ENCODE data around the gene ATP6V0A1. TPM values are rescaled to one million over a fixed set of nuclear protein-coding genes. Genes with fewer than 3 reads are reported as not detected.

ATP6V0A1 gene
- total RNA-seq, 4 donors from 2014 or later: 102 to 194 (median 142) TPM

DNA sequence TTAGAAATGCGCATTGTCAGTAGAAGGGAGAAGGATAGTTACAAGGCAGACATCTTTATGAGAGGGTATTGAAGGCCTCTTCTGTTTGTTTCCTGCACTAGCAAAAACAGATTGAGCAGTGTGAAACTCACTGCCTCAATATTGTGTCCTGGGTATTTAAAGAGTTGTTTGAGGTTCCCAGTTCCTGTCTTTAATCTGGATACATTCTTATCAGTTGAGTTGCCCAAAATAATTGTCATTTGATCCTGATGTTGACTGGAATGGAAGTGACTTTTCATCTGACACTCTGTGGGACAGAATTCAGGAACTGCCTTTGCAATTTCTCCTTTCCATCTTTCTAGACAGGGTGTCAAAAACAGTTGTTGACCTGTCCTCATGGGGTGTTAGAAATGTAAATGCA is 1.7 kb downstream of the ATP6V0A1 start:
- H3K27ac ChIP-seq: peak overlapping the region; percentile 96
- WGBS: 83% methylated on average over 1 of the region's 1 CpG
- H3K4me3 ChIP-seq: peak overlapping the region; percentile 82

DNA sequence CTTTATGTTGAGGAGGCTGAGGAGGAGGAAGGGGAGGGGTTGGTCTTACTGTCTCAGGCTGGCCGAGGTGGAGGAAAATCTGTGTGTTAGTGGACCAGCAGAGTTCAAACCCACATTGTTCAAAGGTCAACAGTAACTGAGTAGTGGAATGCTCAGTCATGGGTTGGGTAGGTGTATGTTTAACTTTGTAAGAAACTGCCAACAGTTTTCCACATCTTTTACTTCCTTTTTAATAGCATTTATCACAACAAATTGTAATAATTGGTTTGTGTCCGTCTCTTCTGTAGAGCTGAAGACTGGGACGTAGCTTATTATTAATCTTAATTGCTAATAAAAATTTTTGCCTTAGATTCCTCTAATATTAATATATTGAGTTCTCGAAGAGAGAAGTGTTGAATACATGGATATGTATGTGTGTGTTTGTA is 5.3 kb downstream of the ATP6V0A1 start:
- H3K27me3 ChIP-seq: no peaks in the 10 kb centered on the region
- H3K4me1 ChIP-seq: peaks cover 21% of the 10 kb centered on the region
- no peak for TF ChIP-seq POLR2AphosphoS5 (IDR thresholded peaks at IDR 0.05)
- TF ChIP-seq, protein P1, sequence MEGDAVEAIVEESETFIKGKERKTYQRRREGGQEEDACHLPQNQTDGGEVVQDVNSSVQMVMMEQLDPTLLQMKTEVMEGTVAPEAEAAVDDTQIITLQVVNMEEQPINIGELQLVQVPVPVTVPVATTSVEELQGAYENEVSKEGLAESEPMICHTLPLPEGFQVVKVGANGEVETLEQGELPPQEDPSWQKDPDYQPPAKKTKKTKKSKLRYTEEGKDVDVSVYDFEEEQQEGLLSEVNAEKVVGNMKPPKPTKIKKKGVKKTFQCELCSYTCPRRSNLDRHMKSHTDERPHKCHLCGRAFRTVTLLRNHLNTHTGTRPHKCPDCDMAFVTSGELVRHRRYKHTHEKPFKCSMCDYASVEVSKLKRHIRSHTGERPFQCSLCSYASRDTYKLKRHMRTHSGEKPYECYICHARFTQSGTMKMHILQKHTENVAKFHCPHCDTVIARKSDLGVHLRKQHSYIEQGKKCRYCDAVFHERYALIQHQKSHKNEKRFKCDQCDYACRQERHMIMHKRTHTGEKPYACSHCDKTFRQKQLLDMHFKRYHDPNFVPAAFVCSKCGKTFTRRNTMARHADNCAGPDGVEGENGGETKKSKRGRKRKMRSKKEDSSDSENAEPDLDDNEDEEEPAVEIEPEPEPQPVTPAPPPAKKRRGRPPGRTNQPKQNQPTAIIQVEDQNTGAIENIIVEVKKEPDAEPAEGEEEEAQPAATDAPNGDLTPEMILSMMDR (IDR thresholded peaks at IDR 0.05): no peak
- no peak for TF ChIP-seq POLR2A (IDR thresholded peaks at IDR 0.05)
- no peak for TF ChIP-seq EP300 (IDR thresholded peaks at IDR 0.05)
- H3K9me3 ChIP-seq: no peaks in the 10 kb centered on the region
- H3K27ac ChIP-seq: no peak overlapping the region
- DNase-seq (ENCODE audit: low spot score in 2 of 2): no peak
- peaks cover 53% of the 10 kb centered on the region for H3K36me3 ChIP-seq
- no peak overlapping the region for H3K4me3 ChIP-seq
- WGBS: 85% methylated on average over 4 of the region's 4 CpGs

More for the DNA sequence above, 1.7 kb downstream of the ATP6V0A1 start:
- Histone ChIP-seq H3K36me3 (peaks cover 21% of the 10 kb centered on the region), H3K9me3 (no peaks in the 10 kb centered on the region), H3K4me1 (peaks cover 52% of the 10 kb centered on the region), H3K27me3 (no peaks in the 10 kb centered on the region)
- no peak for DNase-seq (ENCODE audit: low spot score in 2 of 2)
- TF ChIP-seq, protein P1 (IDR thresholded peaks at IDR 0.05): no peak
- TF ChIP-seq EP300 (IDR thresholded peaks at IDR 0.05) (no peak), POLR2AphosphoS5 (IDR thresholded peaks at IDR 0.05) (no peak), POLR2A (IDR thresholded peaks at IDR 0.05) (no peak)

DNA sequence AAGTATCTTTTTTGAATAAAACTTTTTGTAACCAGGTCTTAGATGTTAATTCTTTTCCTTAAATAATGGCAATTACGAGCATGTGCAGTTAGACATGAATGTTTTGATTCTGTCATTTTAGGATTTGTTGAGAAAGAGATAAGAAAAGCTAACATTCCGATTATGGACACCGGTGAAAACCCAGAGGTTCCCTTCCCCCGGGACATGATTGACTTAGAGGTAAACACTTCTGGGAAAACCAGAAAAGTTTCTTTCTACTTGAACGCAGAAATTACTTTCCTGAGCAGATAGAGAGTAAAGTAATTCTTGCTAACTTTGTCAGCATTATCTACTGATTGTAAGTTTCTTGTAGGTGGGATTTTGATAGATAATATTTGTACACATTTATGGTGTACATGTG is 9.2 kb downstream of the ATP6V0A1 start:
- H3K4me1 ChIP-seq: no peaks in the 10 kb centered on the region
- no peak overlapping the region for H3K4me3 ChIP-seq
- no peak for DNase-seq (ENCODE audit: low spot score in 2 of 2)
- no peaks in the 10 kb centered on the region for H3K9me3 ChIP-seq
- no peaks in the 10 kb centered on the region for H3K27me3 ChIP-seq
- H3K36me3 ChIP-seq: peaks cover 80% of the 10 kb centered on the region
- 78% methylated on average over 5 of the region's 5 CpGs for WGBS
- TF ChIP-seq, protein P1 (IDR thresholded peaks at IDR 0.05): no peak
- no peak for TF ChIP-seq EP300 (IDR thresholded peaks at IDR 0.05)
- no peak for TF ChIP-seq POLR2AphosphoS5 (IDR thresholded peaks at IDR 0.05)
- no peak for TF ChIP-seq POLR2A (IDR thresholded peaks at IDR 0.05)
- H3K27ac ChIP-seq: no peak overlapping the region

DNA sequence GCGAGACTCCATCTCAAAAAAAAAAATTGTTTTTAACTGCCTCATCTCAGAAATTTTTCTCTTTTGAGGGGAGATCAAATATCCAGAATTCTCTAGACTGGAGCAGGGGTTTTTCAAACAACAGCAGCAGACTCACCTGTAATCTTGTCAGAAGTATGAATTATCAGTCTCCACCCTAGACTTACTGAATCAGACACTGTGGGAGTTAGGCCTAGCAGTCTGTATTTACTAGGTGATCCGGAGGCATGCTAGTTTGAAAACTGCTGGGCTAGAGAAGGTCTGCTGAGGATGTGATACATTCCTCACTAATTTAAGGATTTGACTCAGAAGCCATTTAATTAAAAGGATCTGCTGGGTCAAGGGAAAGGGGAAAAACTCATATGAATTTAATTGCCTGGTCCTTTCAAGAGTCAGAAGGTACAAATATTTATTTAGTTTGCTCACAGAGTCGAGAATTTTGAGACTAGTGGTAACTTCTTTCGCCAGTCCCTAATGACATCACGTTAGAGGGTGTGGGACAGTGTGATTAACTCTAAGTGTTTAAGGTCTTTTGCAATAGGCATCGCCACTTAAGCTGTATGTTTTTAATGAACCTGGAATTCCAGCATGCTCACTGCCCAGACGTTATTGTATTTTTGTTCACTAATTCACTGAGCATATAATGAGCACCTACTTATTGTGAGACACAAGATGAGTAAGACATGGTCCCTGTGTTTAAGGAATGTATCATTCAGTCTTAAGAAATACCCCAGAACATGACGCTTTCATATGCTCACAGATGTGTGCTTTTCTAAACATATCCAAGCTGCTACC is 14.2 kb downstream of the ATP6V0A1 start:
- Histone ChIP-seq H3K4me1 (peaks cover 4% of the 10 kb centered on the region), H3K27ac (peak overlapping the region; percentile 40), H3K27me3 (no peaks in the 10 kb centered on the region), H3K4me3 (no peak overlapping the region), H3K9me3 (no peaks in the 10 kb centered on the region), H3K36me3 (peaks cover 79% of the 10 kb centered on the region)
- no peak for TF ChIP-seq POLR2AphosphoS5 (IDR thresholded peaks at IDR 0.05)
- TF ChIP-seq EP300 (IDR thresholded peaks at IDR 0.05): no peak
- DNase-seq (ENCODE audit: low spot score in 2 of 2): no peak
- WGBS: 70% methylated on average over 8 of the region's 8 CpGs

DNA sequence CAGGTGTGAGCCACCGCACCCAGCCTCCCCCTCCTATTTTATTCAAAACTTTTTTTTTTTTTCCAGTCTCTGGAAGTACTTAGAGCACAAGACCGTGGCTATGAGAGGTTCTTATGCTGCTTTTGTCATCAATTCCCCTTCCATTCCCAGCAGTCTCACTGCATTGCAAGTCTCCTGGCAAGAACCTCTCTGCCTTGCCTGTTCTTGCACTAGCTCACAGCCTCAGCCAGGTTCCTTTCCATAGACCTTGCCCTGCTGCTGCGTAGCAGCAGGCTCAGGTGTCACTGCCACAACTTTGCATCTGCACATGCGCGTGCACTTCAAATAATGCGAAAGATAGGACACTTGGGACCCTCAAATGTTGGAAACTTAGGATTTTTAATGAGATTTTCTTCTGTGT is 15.6 kb downstream of the ATP6V0A1 start:
- Histone ChIP-seq H3K27ac (no peak overlapping the region), H3K27me3 (no peaks in the 10 kb centered on the region), H3K9me3 (no peaks in the 10 kb centered on the region), H3K4me3 (no peak overlapping the region), H3K4me1 (peaks cover 4% of the 10 kb centered on the region), H3K36me3 (peaks cover 77% of the 10 kb centered on the region)
- 97% methylated on average over 6 of the region's 6 CpGs for WGBS
- no peak for DNase-seq (ENCODE audit: low spot score in 2 of 2)
- TF ChIP-seq POLR2AphosphoS5 (IDR thresholded peaks at IDR 0.05): no peak
- TF ChIP-seq, protein P1 (IDR thresholded peaks at IDR 0.05): no peak

All from suprapubic skin (tissue), 4 donors.